ENCODE results near the gene SCTR. TPM values are rescaled to one million over a fixed set of nuclear protein-coding genes. Genes with fewer than 3 reads are reported as not detected.

Gene SCTR
- total and polyA plus RNA-seq, 2 of the 8 experiments (the other 6 are each of a cell fraction or from before 2014, with no cell fraction given), result 0.15 TPM; not detected in 1

DNA sequence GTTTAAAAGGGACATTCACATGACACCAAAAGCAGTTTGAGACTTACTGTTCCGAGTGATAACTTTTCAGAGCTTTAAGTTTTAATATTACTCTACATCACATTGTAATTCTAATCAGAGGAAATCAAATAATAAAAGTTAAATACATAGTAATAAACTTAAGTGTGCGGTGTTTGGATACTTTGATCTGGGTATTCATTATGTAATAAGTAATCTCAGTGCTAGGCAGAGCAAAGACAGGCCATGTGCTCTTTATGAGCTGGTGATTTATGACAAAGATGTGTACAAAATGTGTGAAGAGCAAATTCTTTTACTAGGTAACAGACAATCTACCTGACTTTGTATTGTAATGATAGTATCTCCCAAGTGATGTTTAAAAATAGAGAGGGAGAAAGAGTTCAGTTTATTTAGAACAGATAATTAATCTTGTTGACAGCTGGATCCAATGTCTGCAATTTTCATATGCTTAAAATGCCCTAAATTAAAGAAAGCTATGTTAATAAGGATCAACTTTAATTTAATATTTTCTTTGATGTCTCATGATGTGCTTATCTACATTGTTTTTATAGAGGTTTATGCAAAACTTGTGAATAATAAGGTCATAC, 24.3 kb upstream of the SCTR start:
- no peaks in the 10 kb centered on the region for H3K79me2 ChIP-seq (ENCODE audit: control insufficient read depth in 1 of 2, insufficient read depth in 2 of 2, low read length in 2 of 2)
- no peaks in the 10 kb centered on the region for H4K20me1 ChIP-seq (replicated peaks in 1 of 2; ENCODE audit: control insufficient read depth in 1 of 2, insufficient read depth in 2 of 2, low read length in 2 of 2)
- H2AK5ac ChIP-seq (ENCODE audit: low read depth, low read length), result no peak overlapping the region
- peaks cover 0 to 2% (median under 1%) of the 10 kb centered on the region in 4 experiments; a peak in 2 of 7 replicates for H3K4me1 ChIP-seq (replicated peaks in 1 of 4; ENCODE audit: control insufficient read depth in 3 of 4, insufficient read depth in 4 of 4, low read length in 3 of 4)
- no peak for DNase-seq (ENCODE audit: low read depth in 1 of 2, low spot score in 2 of 2)
- no peak overlapping the region for H3K23ac ChIP-seq (ENCODE audit: insufficient read length)
- H3K36me3 ChIP-seq (ENCODE audit: control insufficient read depth in 2 of 4, insufficient read depth in 4 of 4, low read length in 3 of 4), result no peaks in the 10 kb centered on the region
- no peak overlapping the region for H3K4me3 ChIP-seq (ENCODE audit: extremely low read depth in 1 of 4, insufficient read depth in 2 of 4, low read depth in 3 of 4, low read length in 4 of 4)
- no peak overlapping the region for H4K5ac ChIP-seq (ENCODE audit: insufficient read length, low read depth, low read length)
- H3K56ac ChIP-seq (replicated peaks; ENCODE audit: insufficient read length, low read depth, low read length), result no peak overlapping the region
- peaks cover 0 to 8% (median 0%) of the 10 kb centered on the region in 4 experiments; a peak in 1 of 7 replicates for H3K27me3 ChIP-seq (replicated peaks in 1 of 4; ENCODE audit: control insufficient read depth in 3 of 4, extremely low read depth in 1 of 4, insufficient read depth in 3 of 4, low read length in 3 of 4)
- ChIA-PET CTCF (ENCODE audit: partially characterized antibody) (interaction anchor here (0.6 to 1.4 kb wide), 9 partner anchors 8 to 258 kb away, joined by 3 to 6 read pairs (median 3); no protein-coding TSS in a partner anchor), POLR2A (ENCODE audit: partially characterized antibody) (interaction anchor here (0.7 kb wide), 1 partner anchor 98 kb away, joined by 3 read pairs; no protein-coding TSS in a partner anchor)
- H3K4me2 ChIP-seq (ENCODE audit: insufficient read depth in 1 of 2, low read depth in 2 of 2, low read length in 2 of 2), result no peak overlapping the region
- H2BK12ac ChIP-seq (ENCODE audit: low read depth, low read length), result no peak overlapping the region
- H3K79me1 ChIP-seq (ENCODE audit: low read depth, low read length), result no peaks in the 10 kb centered on the region
- 88% methylated on average over 2 of the region's 2 CpGs; no CpG with 5 or more reads in 1 of the 2 experiments for WGBS, 2 experiments (ENCODE audit: extremely low coverage in 1 of 2, insufficient coverage in 1 of 2, insufficient read length in 1 of 2, insufficient replicate concordance in 2 of 2, low coverage in 1 of 2, low lambda C conversion rate in 2 of 2, missing lambda C conversion rate in 1 of 2)
- no peak overlapping the region for H2BK20ac ChIP-seq (ENCODE audit: low read length)
- H2AFZ ChIP-seq (ENCODE audit: low read length), result no peak overlapping the region
- H3K14ac ChIP-seq (ENCODE audit: insufficient read length), result no peak overlapping the region
- H3K27ac ChIP-seq (ENCODE audit: low read depth, low read length), result no peak overlapping the region
- no peak for FAIRE-seq
- H3K18ac ChIP-seq (ENCODE audit: extremely low read depth, low read length), result no peak overlapping the region
- H2BK15ac ChIP-seq (ENCODE audit: low read length), result no peak overlapping the region
- no peaks in the 10 kb centered on the region for H3K9me3 ChIP-seq (ENCODE audit: insufficient read depth in 2 of 2, low read depth in 1 of 2, low read length in 1 of 2)
- no peak overlapping the region for H2BK120ac ChIP-seq (replicated peaks; ENCODE audit: low read depth, low read length)
- H3K4ac ChIP-seq (replicated peaks; ENCODE audit: insufficient read length, low read depth, low read length), result no peak overlapping the region
- no peak overlapping the region for H4K91ac ChIP-seq (replicated peaks; ENCODE audit: insufficient read length, low read length)
- no peak overlapping the region for H3K9ac ChIP-seq (replicated peaks in 1 of 4; ENCODE audit: extremely low read depth in 1 of 4, low read depth in 3 of 4, low read length in 3 of 4)
- no peak overlapping the region for H4K8ac ChIP-seq (ENCODE audit: extremely low read depth, insufficient read depth, low read length)
- H2BK5ac ChIP-seq (ENCODE audit: low read depth, low read length), result no peak overlapping the region
- H3K23me2 ChIP-seq (ENCODE audit: low read depth, low read length), result peaks cover 7% of the 10 kb centered on the region; the same call in 1 of the 2 replicates
- TF ChIP-seq GABPA (IDR thresholded peaks at IDR 0.05; ENCODE audit: borderline replicate concordance, insufficient read depth, low read length), result no peak
- TF ChIP-seq SP2 (IDR thresholded peaks at IDR 0.05; ENCODE audit: low read length), result no peak
- TF ChIP-seq FOSL1 (IDR thresholded peaks at IDR 0.05; ENCODE audit: insufficient read depth, low read depth, low read length), result no peak
- no peak for TF ChIP-seq RFX5 (IDR thresholded peaks at IDR 0.05; ENCODE audit: borderline replicate concordance, low read depth, low read length)
- no peak for TF ChIP-seq TCF12 (IDR thresholded peaks at IDR 0.05; ENCODE audit: low read depth, low read length)
- TF ChIP-seq KDM4A (IDR thresholded peaks at IDR 0.05; ENCODE audit: low read depth, low read length, severe bottlenecking), result no peak
- no peak for TF ChIP-seq ZNF274 (IDR thresholded peaks at IDR 0.05; ENCODE audit: borderline replicate concordance, extremely low read depth, low read length)
- TF ChIP-seq CTBP2 (IDR thresholded peaks at IDR 0.05; ENCODE audit: borderline replicate concordance, insufficient read depth, insufficient read length, low read length), result no peak
- TF ChIP-seq BACH1 (IDR thresholded peaks at IDR 0.05; ENCODE audit: low read length), result no peak
- TF ChIP-seq YY1 (IDR thresholded peaks at IDR 0.05; ENCODE audit: low read depth, low read length), result no peak
- TF ChIP-seq TAF1 (IDR thresholded peaks at IDR 0.05; ENCODE audit: low read depth, low read length), result no peak
- no peak for TF ChIP-seq CEBPB (IDR thresholded peaks at IDR 0.05; ENCODE audit: low read depth, low read length)
- TF ChIP-seq TBP (IDR thresholded peaks at IDR 0.05; ENCODE audit: low read depth, low read length), result no peak
- TF ChIP-seq EGR1 (IDR thresholded peaks at IDR 0.05; ENCODE audit: borderline replicate concordance, low read depth, low read length), result no peak
- no peak for TF ChIP-seq TEAD4 (IDR thresholded peaks at IDR 0.05; ENCODE audit: low read depth, low read length)

All from H1 (cell line).